IMR-90 (cell line): ENCODE measurements around the gene FBLIM1. TPM values are rescaled to one million over a fixed set of nuclear protein-coding genes. Genes with fewer than 3 reads are reported as not detected.

Experiments used
- ATAC-seq: fragments of 200-7000 bp; cut with Tn5 transposase; 2 replicates; pipeline ENCODE4 v1.9.1; 2020; ENCODE audit warnings: low read depth, mild to moderate bottlenecking, moderate library complexity
- BruUV-seq: library from RNA; stranded (reverse); fragments of 400-500 nt; replicated peaks from 2 replicates; lab custom pipeline; 2021; lab: Mats Ljungman, UMichigan
- CTCF ChIA-PET: fragments of 300-600 bp; formaldehyde crosslinking; extraction: SDS; loops from one replicate; lab custom pipeline; 2021; ENCODE audit warnings: antibody characterized with exemption; lab: Yijun Ruan, JAX
- POLR2A ChIA-PET: fragments of 300-600 bp; sonication (Branson Sonifier 250); formaldehyde crosslinking; loops from one replicate; lab custom pipeline; 2022; ENCODE audit warnings: antibody characterized with exemption; ENCODE audit not compliant: unreplicated experiment; lab: Charles Lee
- DNase-seq: peaks from one replicate; pipeline ENCODE4 v3.0.0; 2013
- H2AFZ ChIP-seq: replicated peaks from 2 replicates; pipeline ENCODE3; 2013; ENCODE audit warnings: low read length, mild to moderate bottlenecking; ENCODE audit not compliant: poor library complexity
- H2AK5ac ChIP-seq: 2 replicates; pipeline ENCODE4 v1.6.1; 2013; ENCODE audit warnings: low read depth, low read length, inconsistent platforms
- H2AK9ac ChIP-seq: replicated peaks from 2 replicates; pipeline ENCODE3; 2013; ENCODE audit warnings: mild to moderate bottlenecking, low read depth, low read length, moderate library complexity; ENCODE audit not compliant: poor library complexity
- H2BK120ac ChIP-seq: 2 replicates; pipeline ENCODE4 v1.6.1; 2013; ENCODE audit warnings: low read depth, low read length, inconsistent platforms
- H2BK15ac ChIP-seq: 3 replicates; pipeline ENCODE4 v1.6.1; 2013; ENCODE audit warnings: low read depth, low read length, inconsistent platforms
- H2BK20ac ChIP-seq: 2 replicates; pipeline ENCODE4 v1.6.1; 2013; ENCODE audit warnings: low read depth, mild to moderate bottlenecking, inconsistent platforms, low read length, moderate library complexity
- H2BK5ac ChIP-seq: 2 replicates; pipeline ENCODE4 v1.6.1; 2013; ENCODE audit warnings: mild to moderate bottlenecking, low read depth, low read length, inconsistent platforms; ENCODE audit not compliant: poor library complexity, severe bottlenecking
- H3K14ac ChIP-seq: replicated peaks from 2 replicates; pipeline ENCODE4 v1.6.1; 2013; ENCODE audit warnings: low read depth, low read length, inconsistent platforms
- H3K18ac ChIP-seq: 2 replicates; pipeline ENCODE4 v1.6.1; 2013; ENCODE audit warnings: low read depth, low read length, control low read depth
- H3K23ac ChIP-seq: 2 replicates; pipeline ENCODE4 v1.6.1; 2013; ENCODE audit warnings: low read depth, low read length, inconsistent platforms
- H3K27ac ChIP-seq: 2 replicates; pipeline ENCODE4 v1.5.1; 2013; ENCODE audit warnings: mild to moderate bottlenecking, control low read depth, low read length; ENCODE audit not compliant: insufficient read depth
- H3K27me3 ChIP-seq: 2 replicates; pipeline ENCODE4 v1.6.1; 2013; ENCODE audit warnings: low read length; ENCODE audit not compliant: control insufficient read depth, insufficient read depth
- H3K36me3 ChIP-seq: 2 replicates; pipeline ENCODE4 v1.6.1; 2013; ENCODE audit warnings: low read length, mixed read lengths; ENCODE audit not compliant: control insufficient read depth, insufficient read depth
- H3K4ac ChIP-seq: 2 replicates; pipeline ENCODE4 v1.6.1; 2013; ENCODE audit warnings: low read depth, low read length, inconsistent platforms
- H3K4me1 ChIP-seq: 2 replicates; pipeline ENCODE4 v1.6.1; 2013; ENCODE audit warnings: low read length, mixed read lengths; ENCODE audit not compliant: control insufficient read depth, insufficient read depth
- H3K4me2 ChIP-seq: 2 replicates; pipeline ENCODE4 v1.6.1; 2013; ENCODE audit warnings: low read depth, mild to moderate bottlenecking, control low read depth, low read length, moderate library complexity
- H3K4me3 ChIP-seq: 2 replicates; pipeline ENCODE4 v1.5.1; 2013; ENCODE audit warnings: low read depth, mild to moderate bottlenecking, control low read depth, low read length, moderate library complexity; ENCODE audit not compliant: insufficient read depth
- H3K56ac ChIP-seq: 2 replicates; pipeline ENCODE4 v1.6.1; 2013; ENCODE audit warnings: low read length, inconsistent platforms; ENCODE audit not compliant: insufficient read depth; ENCODE audit errors: extremely low read depth
- H3K79me1 ChIP-seq, 2 experiments: 2 replicates each; pipeline ENCODE4 v1.6.1; 2013; ENCODE audit warnings: low read length in 2 of 2, inconsistent platforms in 1 of 2, low read depth in 1 of 2
- H3K9ac ChIP-seq: 2 replicates; pipeline ENCODE4 v1.6.1; 2013; ENCODE audit warnings: low read depth, low read length, control low read depth
- H3K9me1 ChIP-seq: 2 replicates; pipeline ENCODE4 v1.6.1; 2013; ENCODE audit warnings: low read length, inconsistent platforms; ENCODE audit not compliant: insufficient read depth
- H3K9me3 ChIP-seq: 2 replicates; pipeline ENCODE4 v1.6.1; 2013; ENCODE audit warnings: low read length; ENCODE audit not compliant: control insufficient read depth, insufficient read depth
- H4K20me1 ChIP-seq: 2 replicates; pipeline ENCODE4 v1.6.1; 2013; ENCODE audit warnings: low read length, inconsistent platforms; ENCODE audit not compliant: insufficient read depth
- H4K5ac ChIP-seq: 2 replicates; pipeline ENCODE4 v1.6.1; 2013; ENCODE audit warnings: mild to moderate bottlenecking, low read depth, low read length, control low read depth
- H4K8ac ChIP-seq, 2 experiments: 2 replicates each; pipeline ENCODE4 v1.6.1; 2013; ENCODE audit warnings: low read depth in 2 of 2, low read length in 2 of 2, control low read depth in 1 of 2, inconsistent platforms in 1 of 2
- H4K91ac ChIP-seq: 2 replicates; pipeline ENCODE4 v1.6.1; 2013; ENCODE audit warnings: low read depth, low read length, inconsistent platforms; ENCODE audit not compliant: insufficient read depth
- RAD21 ChIP-seq: IDR thresholded peaks from 2 replicates; pipeline ENCODE4 v1.6.1; 2012; ENCODE audit warnings: low read length, improper control_type of control experiment
- WGBS, 2 experiments: methylation state at CpG; one replicate each; pipeline versions ENCODE4 v1.1.5 to v1.1.7; 2013; ENCODE audit warnings: missing lambda C conversion rate in 2 of 2; ENCODE audit not compliant: insufficient read length in 1 of 2; ENCODE audit errors: extremely low coverage in 2 of 2; 5-methylcytosine and 5-hydroxymethylcytosine counted together
- dilution Hi-C: fragments of 300-500 bp; cut with HindIII; formaldehyde crosslinking; loops from one replicate; pipeline ENCODE4 v1.14.3; 2018; ENCODE audit warnings: low sequenced_read_pairs; ENCODE audit not compliant: unreplicated experiment
- in situ Hi-C: fragments of 300-500 bp; cut with MboI; formaldehyde crosslinking; loops from 3 replicates; pipeline ENCODE4 v1.14.3; 2019; ENCODE audit warnings: low sequenced_read_pairs, inconsistent platforms, mixed read lengths
- intact Hi-C: fragments of 100-400 bp; cut with micrococcal nuclease; formaldehyde crosslinking; loops from 2 replicates; pipeline ENCODE4 v1.10.0; 2022
- polyA plus RNA-seq, 3 experiments: library from polyadenylated mRNA; depleted of rRNA; stranded (reverse); fragments of >200 nt; gene quantifications; 2 replicates each; pipeline ENCODE4 v1.2.3, GENCODE V29; 2012; ENCODE audit warnings: low replicate concordance in 1 of 3
- total RNA-seq: library from RNA; depleted of rRNA; stranded (reverse); fragments of >200 nt; gene quantifications from 2 replicates; pipeline ENCODE4 v1.2.3, GENCODE V29; 2012

Gene FBLIM1
- total and polyA plus RNA-seq, 2 of the 4 experiments (the other 2 are of a cell fraction), result 52.2 to 140 TPM

DNA sequence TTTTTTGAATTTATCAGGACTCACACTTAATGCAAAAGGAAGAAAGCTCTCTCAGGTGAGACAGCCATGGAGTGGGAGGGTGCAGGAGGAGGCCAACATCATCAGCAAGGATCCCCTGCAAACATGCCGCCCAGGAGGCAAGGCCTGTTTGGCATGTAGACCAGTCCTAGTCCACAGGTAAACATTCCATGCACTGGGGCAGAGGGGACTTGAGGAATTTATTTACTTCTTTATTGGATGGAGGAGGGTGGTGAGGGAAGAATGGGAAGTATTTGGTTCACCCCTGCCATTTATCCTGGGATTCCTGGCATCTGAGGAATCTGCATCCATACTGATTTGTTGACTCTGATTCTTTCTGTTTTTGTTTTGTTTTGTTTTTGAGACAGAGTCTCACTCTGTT, 50.4 kb downstream of the FBLIM1 start:
- BruUV-seq, result no TSS peak
- Histone ChIP-seq H3K14ac (no peak overlapping the region), H3K9ac (no peak overlapping the region), H2BK15ac (no peak overlapping the region), H2AK9ac (no peak overlapping the region), H2BK20ac (no peak overlapping the region), H3K4me3 (no peak overlapping the region), H4K8ac (no peak overlapping the region), H3K23ac (no peak overlapping the region), H2AFZ (no peak overlapping the region), H3K79me1 (no peaks in the 10 kb centered on the region), H3K9me3 (no peaks in the 10 kb centered on the region), H4K91ac (no peak overlapping the region), H3K56ac (no peak overlapping the region), H3K18ac (no peak overlapping the region), H2BK5ac (no peak overlapping the region), H4K5ac (no peak overlapping the region), H3K27me3 (no peaks in the 10 kb centered on the region), H3K27ac (no peak overlapping the region), H3K4me2 (no peak overlapping the region), H3K4ac (no peak overlapping the region), H3K4me1 (no peaks in the 10 kb centered on the region), H2BK120ac (no peak overlapping the region), H2AK5ac (no peak overlapping the region), H3K36me3 (no peaks in the 10 kb centered on the region), H4K20me1 (no peaks in the 10 kb centered on the region), H3K9me1 (no peaks in the 10 kb centered on the region)
- POLR2A ChIA-PET, result no interaction called here
- DNase-seq (no peak), ATAC-seq (no peak)
- WGBS, 2 experiments, result no CpG with 5 or more reads among the region's 1 CpG
- no peak for TF ChIP-seq RAD21
- intact Hi-C loops (no loop called here), dilution Hi-C loops (no loop called here), in situ Hi-C loops (no loop called here)
- CTCF ChIA-PET, result no interaction called here
